Medulla oblongata (tissue), 1 donor: ENCODE data around the gene GNB1.

Experiments used
- DNase-seq: peaks from one replicate; pipeline ENCODE4 v3.0.0-alpha.2; 2015; ENCODE audit errors: extremely low spot score

GNB1 gene

GRCh38 chr1:1782399-1783221 is 108.3 kb downstream of the GNB1 start:
- DNase-seq, result peak; percentile 45

GRCh38 chr1:1781526-1781903 is 109.4 kb downstream of the GNB1 start:
- DNase-seq, result no peak

GRCh38 chr1:1780598-1781525 is 110.0 kb downstream of the GNB1 start:
- DNase-seq, result no peak

- peak; percentile 69 for DNase-seq
These were observed 110.9 kb downstream of the GNB1 start for GRCh38 chr1:1779691-1780597.

GRCh38 chr1:1779320-1779675 is 111.6 kb downstream of the GNB1 start:
- no peak for DNase-seq

GRCh38 chr1:1778663-1779319 is 112.1 kb downstream of the GNB1 start:
- DNase-seq, result peak; percentile 64

GRCh38 chr1:1777950-1778662 is 112.8 kb downstream of the GNB1 start, which contains the start of gene NADK:
TSS of gene NADK (minus strand) at chr1:1778470. CDS start at chr1:1765406, 13,064 bp downstream.
- peak; percentile 58 for DNase-seq

- no peak for DNase-seq
These were observed 113.3 kb downstream of the GNB1 start for GRCh38 chr1:1777583-1777899.

- DNase-seq, result no peak
These were observed 114.0 kb downstream of the GNB1 start for GRCh38 chr1:1776672-1777582.

- no peak for DNase-seq
These were observed 115.3 kb downstream of the GNB1 start for GRCh38 chr1:1775327-1776226.

- DNase-seq, result no peak
These were observed 117.0 kb downstream of the GNB1 start for GRCh38 chr1:1773874-1774273.

GRCh38 chr1:1771096-1771495 is 119.8 kb downstream of the GNB1 start:
- DNase-seq, result no peak

- no peak for DNase-seq
These were observed 120.8 kb downstream of the GNB1 start for GRCh38 chr1:1770102-1770501.

GRCh38 chr1:1768249-1768992 is 122.5 kb downstream of the GNB1 start:
- no peak for DNase-seq

GRCh38 chr1:1764876-1765470 is 125.9 kb downstream of the GNB1 start:
- DNase-seq, result no peak

- DNase-seq, result peak; percentile 60
These were observed 126.9 kb downstream of the GNB1 start for GRCh38 chr1:1763657-1764621.
